ENCODE measurements around the gene ELF5. TPM values are rescaled to one million over a fixed set of nuclear protein-coding genes. Genes with fewer than 3 reads are reported as not detected.

ELF5 gene
- total and polyA plus RNA-seq, 5 experiments from 2014 or later = not detected

DNA sequence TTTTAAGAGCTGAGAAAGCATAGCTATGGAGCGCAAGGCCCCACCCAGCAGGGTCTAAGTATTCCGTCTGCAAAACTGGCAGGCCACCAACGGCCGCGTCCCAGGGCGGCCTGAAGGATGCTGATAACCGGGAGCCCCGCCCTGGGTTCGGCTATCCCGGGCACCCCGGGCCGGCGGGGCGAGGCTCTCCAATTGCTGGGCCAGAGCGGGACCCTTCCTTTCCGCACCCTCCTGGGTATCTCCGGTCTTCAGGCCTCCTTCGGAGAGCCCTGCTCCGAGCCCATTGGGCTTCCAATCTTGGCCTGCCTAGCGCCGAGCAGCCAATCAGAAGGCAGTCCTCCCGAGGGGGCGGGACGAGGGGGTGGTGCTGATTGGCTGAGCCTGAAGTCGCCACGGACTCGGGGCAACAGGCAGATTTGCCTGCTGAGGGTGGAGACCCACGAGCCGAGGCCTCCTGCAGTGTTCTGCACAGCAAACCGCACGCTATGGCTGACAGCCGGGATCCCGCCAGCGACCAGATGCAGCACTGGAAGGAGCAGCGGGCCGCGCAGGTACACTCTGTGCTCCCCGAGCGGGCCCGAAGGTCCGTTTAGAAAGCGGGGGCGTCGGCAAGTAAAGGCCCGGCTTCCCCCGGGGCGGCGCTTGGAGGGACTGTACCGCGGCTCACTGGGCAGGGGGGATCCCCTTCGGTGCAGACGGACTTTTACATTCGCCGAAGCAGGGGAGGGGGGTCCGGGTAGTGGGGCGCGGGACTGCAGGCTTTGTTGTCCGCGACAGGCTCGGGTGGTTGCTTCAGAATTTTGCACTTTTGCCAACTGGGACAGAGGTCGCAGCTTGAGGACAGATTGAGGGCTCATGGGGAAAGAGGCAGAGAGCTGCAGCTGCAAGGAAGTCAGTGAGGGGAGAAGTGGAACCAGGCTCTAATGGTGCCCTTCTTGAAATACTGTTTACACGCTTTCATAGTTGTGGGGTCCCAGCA is 74.8 kb downstream of the ELF5 start, which contains the start of gene CAT:
CAT (plus strand) TSS at position 406 of the 979 bp plus-strand sequence; CDS start at position 486, 80 bp downstream.
- Mint-ChIP-seq H3K4me3 (peak within 1 kb of the TSS; percentile 92 to 100 (median 98)), H3K27ac (peak within 1 kb of the TSS; percentile 92 to 97 (median 95)), H3K4me1 (peaks cover 20 to 52% (median 40%) of the 10 kb centered on the region in 4 donors), H3K27me3 (no peaks in the 10 kb centered on the region), H3K36me3 (peaks cover 0 to 7% (median 3%) of the 10 kb centered on the region in 3 donors), H3K9me3 (no peaks in the 10 kb centered on the region)
- POLR2A ChIA-PET = interaction anchor here (0.6 to 1.1 kb wide), 4 partner anchors 10 to 727 kb away, joined by 3 read pairs; no protein-coding TSS in a partner anchor
- ATAC-seq (peak; percentile 94), DNase-seq (peak; percentile 91 to 98 (median 97))

DNA sequence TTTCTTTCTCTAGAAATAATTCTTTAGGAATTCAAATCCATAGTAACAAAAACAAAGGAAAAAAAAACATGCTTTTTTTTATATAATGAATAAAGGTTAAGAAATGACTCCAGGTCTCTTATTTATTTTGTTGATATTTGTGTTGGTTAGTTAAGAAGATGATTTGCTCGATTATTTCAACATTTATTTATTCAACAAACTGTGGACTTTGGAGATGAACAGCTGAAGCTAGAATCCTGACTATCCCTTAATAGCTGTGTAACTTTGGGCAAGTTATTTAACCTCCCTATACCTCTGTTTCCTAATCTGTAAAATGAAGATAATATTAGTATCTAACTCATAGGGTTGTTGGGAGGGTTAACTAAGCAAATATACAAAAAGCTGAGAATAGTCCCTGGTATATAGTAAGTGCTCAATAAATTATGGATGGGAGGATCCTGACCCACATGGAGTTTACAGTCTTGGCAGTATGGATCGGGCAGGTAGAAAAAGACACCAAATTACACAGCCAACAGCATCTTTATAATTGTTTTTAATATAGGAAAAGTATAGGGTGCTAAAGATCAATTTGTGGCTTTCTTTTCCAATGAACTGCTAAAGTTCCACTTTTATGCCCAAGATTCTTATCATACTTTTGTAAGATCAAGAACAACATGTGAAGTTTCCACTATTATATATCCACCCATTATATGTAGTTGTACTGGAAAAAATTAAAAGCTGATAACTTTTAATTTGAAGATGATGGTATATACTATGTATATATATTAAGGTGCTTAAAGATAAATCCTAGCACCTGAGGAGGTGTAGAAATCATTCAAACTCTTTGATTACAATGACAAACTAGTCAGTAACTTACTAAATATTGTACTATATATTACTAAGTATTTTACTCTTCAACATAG is 76.1 kb downstream of the ELF5 start:
- POLR2A ChIA-PET = interaction anchor here (0.6 to 1.0 kb wide), 2 partner anchors 186 to 471 kb away, joined by 3 read pairs; no protein-coding TSS in a partner anchor
- H3K9me3 Mint-ChIP-seq = no peaks in the 10 kb centered on the region
- DNase-seq = no peak
- peaks cover 0 to 3% (median 0%) of the 10 kb centered on the region in 3 donors for H3K36me3 Mint-ChIP-seq
- H3K27me3 Mint-ChIP-seq = peaks cover 0 to 9% (median 0%) of the 10 kb centered on the region in 5 donors
- ATAC-seq = no peak
- peaks cover 12 to 39% (median 28%) of the 10 kb centered on the region in 4 donors for H3K4me1 Mint-ChIP-seq
- H3K27ac Mint-ChIP-seq = peak overlapping the region in 1 of 10 donors; percentile 93
- H3K4me3 Mint-ChIP-seq = peak overlapping the region in 5 of 10 donors; percentile 92 to 100 (median 97)

DNA sequence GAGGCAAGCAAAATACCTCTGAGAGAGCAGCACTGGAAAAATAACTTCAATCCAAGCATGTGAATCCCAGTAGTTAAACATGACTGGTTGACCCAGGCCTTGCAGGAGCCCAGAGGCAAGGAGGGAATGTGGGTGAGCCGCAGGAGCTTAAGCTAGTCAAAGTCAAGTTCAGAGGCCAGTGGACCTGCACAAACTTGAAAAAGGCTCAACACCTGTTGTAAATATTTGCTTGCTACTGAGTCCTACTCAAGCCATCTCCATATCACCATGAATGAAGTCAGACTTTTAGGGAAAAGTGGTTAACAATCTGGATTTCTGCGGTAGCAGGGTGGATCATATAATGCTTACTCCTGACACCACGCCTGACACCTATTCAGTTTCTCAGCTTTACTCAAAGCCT is 79.7 kb downstream of the ELF5 start:
- Mint-ChIP-seq H3K4me3 (no peak overlapping the region), H3K36me3 (peaks cover 0 to 1% (median 0%) of the 10 kb centered on the region in 3 donors), H3K9me3 (no peaks in the 10 kb centered on the region), H3K27me3 (peaks cover 0 to 16% (median 4%) of the 10 kb centered on the region in 5 donors), H3K27ac (no peak overlapping the region), H3K4me1 (peaks cover 5 to 12% (median 6%) of the 10 kb centered on the region in 4 donors)
- no peak for DNase-seq
- POLR2A ChIA-PET = no interaction called here
- ATAC-seq = no peak

DNA sequence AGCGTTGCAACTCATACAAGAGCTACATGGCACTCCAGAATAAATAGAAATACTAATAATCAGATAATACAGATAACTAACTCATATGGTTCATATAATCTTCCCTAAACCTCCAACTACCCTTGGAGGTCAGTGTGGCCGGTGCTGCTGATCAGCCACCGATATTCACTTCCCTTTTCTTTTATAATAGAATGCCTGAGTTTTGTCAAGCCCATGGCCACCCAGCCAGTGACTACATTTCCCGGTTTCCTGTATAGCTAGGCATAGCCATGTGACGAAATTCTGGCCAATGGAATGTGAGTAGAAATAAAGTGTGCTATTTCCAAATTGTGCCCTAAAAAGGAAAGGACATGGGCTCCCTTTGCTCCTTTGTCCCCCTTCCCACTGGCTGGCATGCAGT is 80.8 kb downstream of the ELF5 start:
- H3K27ac Mint-ChIP-seq = no peak overlapping the region
- POLR2A ChIA-PET = no interaction called here
- no peak overlapping the region for H3K4me3 Mint-ChIP-seq
- H3K36me3 Mint-ChIP-seq = no peaks in the 10 kb centered on the region
- no peaks in the 10 kb centered on the region for H3K9me3 Mint-ChIP-seq
- peaks cover 0 to 16% (median 4%) of the 10 kb centered on the region in 5 donors for H3K27me3 Mint-ChIP-seq
- DNase-seq = no peak
- no peak for ATAC-seq
- H3K4me1 Mint-ChIP-seq = peaks cover 0 to 8% (median 3%) of the 10 kb centered on the region in 4 donors

DNA sequence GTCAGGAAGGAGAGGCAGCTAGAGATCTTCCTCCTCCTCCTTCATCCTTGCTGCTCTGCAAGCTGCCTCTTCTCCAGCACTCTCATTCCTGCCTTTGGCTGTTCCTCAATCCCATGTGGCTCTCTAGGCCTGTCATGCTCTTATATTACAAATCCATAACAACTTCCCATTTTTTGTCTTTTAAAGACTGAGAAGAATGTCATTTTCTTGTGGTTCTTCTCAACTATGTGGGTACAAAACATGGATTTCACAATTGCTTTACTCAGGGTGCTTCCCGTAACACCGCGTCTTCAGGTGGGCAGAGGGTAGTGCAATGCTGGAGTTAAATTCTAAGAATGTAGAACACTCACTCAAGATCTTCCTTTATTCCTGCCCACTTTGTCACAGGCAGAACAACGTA is 81.6 kb downstream of the ELF5 start:
- no peak overlapping the region for H3K27ac Mint-ChIP-seq
- no peak for DNase-seq
- H3K9me3 Mint-ChIP-seq = no peaks in the 10 kb centered on the region
- no peak for ATAC-seq
- peaks cover 0 to 4% (median 3%) of the 10 kb centered on the region in 4 donors for H3K4me1 Mint-ChIP-seq
- POLR2A ChIA-PET = no interaction called here
- no peaks in the 10 kb centered on the region for H3K36me3 Mint-ChIP-seq
- H3K27me3 Mint-ChIP-seq = peaks cover 0 to 16% (median 5%) of the 10 kb centered on the region in 5 donors
- peak overlapping the region in 1 of 10 donors; percentile 16 for H3K4me3 Mint-ChIP-seq

Other genes starting within 250 kb of the ELF5 start
- under 1 TPM; 0.69 to 0.81 TPM for gene ABTB2, start 155.8 kb downstream of the ELF5 start, total RNA-seq
- under 1 TPM in 1 of 3 donors, not detected in 2; 0.05 TPM for gene ABTB2, start 155.8 kb downstream of the ELF5 start, polyA plus RNA-seq
- 10 to 100 TPM; 37.5 to 38.0 TPM for gene CAT, start 74.9 kb downstream of the ELF5 start, total RNA-seq
- 100 to 1,000 TPM in 2 of 3 donors, 10 to 100 TPM in 1; 96.3 to 139 (median 115) TPM for gene CAT, start 74.9 kb downstream of the ELF5 start, polyA plus RNA-seq
- gene EHF, start 107.3 kb upstream of the ELF5 start, total RNA-seq = not detected
- not detected for gene EHF, start 107.3 kb upstream of the ELF5 start, polyA plus RNA-seq

Data from naive thymus-derived CD8-positive, alpha-beta T cell (primary cell).